Lower leg skin (tissue), 3 donors: Measurements from ENCODE around the gene UFSP2.

ENCODE experiments used
- CTCF ChIP-seq, 3 donors: fragments of 450-650 bp; IDR thresholded peaks; one replicate each; pipeline ENCODE4 v1.5.1; 2016; ENCODE audit warnings: antibody characterized with exemption in 3 of 3, mild to moderate bottlenecking in 3 of 3, moderate library complexity in 2 of 3
- POLR2A ChIP-seq, 2 donors: fragments of 450-650 bp; IDR thresholded peaks; one replicate each; pipeline ENCODE4 v1.6.1; 2016 to 2017; ENCODE audit warnings: antibody characterized with exemption in 2 of 2, mild to moderate bottlenecking in 1 of 2, moderate library complexity in 1 of 2

GRCh38 chr4:185416955-185417354 is 8.8 kb downstream of the UFSP2 start:
- TF ChIP-seq CTCF (IDR thresholded peaks at IDR 0.05) (no peak), POLR2A (IDR thresholded peaks at IDR 0.05) (no peak)
